ENCODE data around the gene DUSP1.
A peak's percentile ranks its signal among the peaks of the same experiment; 100 is the strongest.
"Not testable (repeated sequence)": the region's sequence is repeated elsewhere in the genome, so short reads cannot be mapped to it uniquely, and the experiment has no call there.

Gene DUSP1, protein sequence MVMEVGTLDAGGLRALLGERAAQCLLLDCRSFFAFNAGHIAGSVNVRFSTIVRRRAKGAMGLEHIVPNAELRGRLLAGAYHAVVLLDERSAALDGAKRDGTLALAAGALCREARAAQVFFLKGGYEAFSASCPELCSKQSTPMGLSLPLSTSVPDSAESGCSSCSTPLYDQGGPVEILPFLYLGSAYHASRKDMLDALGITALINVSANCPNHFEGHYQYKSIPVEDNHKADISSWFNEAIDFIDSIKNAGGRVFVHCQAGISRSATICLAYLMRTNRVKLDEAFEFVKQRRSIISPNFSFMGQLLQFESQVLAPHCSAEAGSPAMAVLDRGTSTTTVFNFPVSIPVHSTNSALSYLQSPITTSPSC

DNA sequence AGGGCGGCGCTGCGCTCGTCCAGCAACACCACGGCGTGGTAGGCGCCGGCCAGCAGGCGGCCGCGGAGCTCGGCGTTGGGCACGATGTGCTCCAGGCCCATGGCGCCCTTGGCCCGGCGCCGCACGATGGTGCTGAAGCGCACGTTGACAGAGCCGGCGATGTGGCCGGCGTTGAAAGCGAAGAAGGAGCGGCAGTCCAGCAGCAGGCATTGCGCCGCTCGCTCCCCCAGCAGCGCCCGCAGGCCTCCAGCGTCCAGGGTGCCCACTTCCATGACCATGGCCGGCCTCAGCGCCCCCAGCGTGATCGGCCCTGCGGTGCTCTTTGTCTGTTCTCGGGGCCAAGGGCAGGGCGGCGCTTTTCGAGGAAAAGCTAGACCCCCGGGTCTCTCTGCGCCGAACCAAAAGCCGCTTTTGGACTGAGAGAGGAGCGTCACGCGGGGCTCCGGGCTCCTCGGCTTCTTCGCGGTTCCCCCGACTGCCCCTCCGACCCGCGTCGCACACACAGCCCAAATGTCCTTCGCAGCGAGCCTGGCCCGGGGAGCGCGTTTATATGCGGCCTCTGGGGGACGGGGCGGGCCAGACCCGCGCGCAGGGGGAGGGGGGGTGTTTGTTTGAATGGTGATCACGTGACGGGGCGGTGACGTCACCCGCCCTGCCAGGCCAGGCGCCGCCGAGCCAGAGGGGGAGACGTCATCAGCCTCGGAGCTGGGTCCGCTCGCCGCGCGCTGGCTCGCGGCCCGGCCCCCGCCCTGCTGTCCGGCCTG, at the start of gene DUSP1:
DUSP1 (minus strand) TSS at position 521 of the 764 bp plus-strand sequence; CDS start at position 278, 243 bp downstream.
- peak; percentile 96 to 97 for DNase-seq (ENCODE audit: low read depth in 1 of 2, low spot score in 1 of 2)

DNA sequence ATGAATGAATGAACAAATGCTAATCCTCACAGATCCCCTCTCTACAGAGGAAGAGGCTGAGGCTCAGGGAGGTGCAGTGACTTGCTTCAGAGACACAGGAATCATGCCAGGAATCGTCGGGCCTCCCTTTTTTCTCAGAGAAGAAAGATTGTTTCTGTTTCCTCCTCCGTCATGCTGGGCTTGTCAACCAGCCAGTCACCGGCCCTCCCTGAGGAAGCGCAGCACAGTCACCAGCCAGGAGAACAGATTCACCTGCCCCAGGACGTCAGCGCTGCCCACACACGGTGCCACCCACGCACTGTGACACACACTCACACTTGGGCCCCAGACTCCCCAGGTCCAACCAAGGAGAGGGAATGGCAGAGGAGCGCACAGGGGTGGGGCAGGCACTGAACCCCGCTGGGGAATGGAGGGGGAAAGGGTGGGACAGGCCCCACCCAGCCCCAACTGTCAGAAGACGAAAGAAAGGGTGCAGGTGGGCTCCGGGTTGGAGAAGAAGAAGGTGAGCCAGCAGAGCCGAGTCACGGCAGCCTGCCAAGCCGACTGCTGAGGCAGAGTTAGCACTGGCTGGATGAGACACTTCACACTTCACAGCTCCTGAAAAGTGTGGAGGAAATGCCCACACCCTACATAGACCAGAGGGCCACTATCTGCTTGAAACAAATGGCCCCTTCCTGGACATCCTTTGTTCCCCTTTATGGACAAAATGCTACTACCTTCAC, 49.2 kb upstream of the DUSP1 start:
- no peak for DNase-seq (ENCODE audit: low read depth in 1 of 2, low spot score in 1 of 2)

DNA sequence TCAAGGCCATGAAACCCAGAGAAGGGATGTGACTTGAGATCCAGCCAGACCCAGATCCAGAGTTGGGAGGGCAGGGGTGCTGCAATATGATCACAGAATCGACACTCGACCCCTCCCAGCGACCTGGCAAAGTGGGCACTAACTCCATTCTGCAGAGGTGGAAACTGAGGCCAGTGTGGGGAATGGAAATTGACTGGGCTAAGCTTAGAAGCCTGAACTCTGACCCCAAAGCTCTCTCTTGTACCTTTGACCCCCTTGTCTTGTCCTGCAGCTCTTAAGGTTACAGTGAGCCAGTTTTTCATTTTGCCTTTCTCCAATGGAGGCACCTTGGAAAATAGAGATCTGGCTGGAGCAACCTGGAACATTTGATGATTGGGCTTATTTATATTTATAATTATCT, 48.6 kb upstream of the DUSP1 start:
- DNase-seq (ENCODE audit: low read depth in 1 of 2, low spot score in 1 of 2), result no peak

DNA sequence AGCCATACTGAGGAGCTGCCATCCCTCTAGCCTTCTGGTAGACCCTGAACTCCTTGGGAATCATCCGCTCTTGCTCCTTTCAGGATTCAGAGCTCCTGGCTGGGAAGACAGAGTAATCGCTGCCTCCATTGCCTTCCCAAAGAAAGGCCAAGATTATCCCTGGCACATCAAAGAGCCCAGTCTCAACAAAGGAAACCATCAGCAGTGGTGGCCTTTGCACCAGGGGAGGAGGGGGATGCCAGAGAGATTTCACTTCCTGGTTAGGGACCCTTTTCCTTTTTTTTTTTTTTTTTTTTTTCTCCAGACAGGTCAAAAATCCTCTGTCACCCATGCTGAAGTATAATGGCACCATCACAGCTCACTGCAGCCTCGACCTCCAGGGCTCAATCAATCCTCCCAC, 47.1 kb upstream of the DUSP1 start:
- no peak for DNase-seq (ENCODE audit: low read depth in 1 of 2, low spot score in 1 of 2)

DNA sequence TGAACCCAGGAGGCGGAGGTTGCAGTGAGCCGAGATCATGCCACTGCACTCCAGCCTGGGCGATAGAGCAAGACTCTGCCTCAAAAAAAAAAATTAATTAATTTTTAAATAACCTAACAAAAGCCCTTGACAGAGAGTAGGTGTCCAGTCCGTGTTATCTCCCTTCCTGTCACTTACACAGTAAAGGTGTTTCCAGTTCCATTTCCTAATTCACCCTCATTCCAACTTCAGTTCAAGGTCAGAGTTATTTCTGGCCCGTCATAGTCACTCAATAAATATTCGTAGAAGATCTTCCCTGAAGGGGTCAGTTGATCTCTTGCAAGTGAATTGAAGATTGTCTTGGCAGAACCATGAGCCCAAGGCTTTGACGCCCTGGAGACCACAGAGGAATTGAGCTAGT, 46.7 kb upstream of the DUSP1 start:
- no peak for DNase-seq (ENCODE audit: low read depth in 1 of 2, low spot score in 1 of 2)

DNA sequence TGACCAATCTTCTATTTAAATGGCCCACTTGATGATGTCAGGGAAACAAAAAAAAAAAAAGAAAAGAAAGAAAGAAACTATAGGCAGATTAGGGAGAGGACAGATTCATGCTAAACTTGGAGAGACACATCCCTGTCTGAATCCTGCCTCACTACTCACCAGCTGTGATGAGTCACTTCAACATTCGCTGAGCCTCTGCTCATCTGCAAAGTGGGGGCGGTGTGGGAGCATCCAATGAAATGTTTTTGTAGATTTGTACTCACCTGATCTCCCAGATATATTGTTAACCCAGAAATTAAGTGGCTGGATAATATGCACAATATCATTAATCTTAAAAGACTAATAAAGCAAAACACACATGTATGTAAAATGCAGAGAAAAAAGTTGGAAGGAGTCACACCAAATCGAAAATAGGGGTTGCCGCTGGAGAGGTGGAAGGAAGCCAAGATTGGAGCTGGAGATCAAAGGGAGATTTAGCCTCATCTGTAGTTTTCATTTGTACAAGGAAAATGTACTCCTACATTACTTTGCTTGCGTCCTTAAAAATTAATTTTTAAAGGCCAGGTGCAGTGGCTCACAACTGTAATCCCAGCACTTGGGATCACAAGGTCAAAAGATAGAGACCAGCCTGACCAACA, 46.0 kb upstream of the DUSP1 start:
- no peak for DNase-seq (ENCODE audit: low read depth in 1 of 2, low spot score in 1 of 2)

DNA sequence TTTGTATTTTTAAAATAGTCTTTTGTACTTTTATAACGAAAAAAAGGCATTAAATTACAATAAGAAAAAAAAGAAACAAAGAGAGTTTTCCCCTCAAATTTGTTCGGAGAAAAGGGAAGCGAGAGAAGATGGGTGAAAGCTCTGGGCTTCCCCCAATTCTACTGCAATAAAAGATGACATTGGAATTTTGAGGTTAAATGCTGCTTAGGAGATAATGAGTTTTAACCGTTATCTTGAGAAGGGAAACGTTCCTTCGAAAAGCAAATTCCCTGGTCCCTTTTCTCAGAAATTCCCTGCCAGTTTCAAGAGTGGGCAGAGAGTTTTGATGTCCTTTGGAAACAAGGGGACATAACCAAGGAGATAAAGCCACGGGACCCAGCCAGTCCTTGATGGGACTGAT, 44.6 kb upstream of the DUSP1 start:
- DNase-seq (ENCODE audit: low read depth in 1 of 2, low spot score in 1 of 2), result no peak

DNA sequence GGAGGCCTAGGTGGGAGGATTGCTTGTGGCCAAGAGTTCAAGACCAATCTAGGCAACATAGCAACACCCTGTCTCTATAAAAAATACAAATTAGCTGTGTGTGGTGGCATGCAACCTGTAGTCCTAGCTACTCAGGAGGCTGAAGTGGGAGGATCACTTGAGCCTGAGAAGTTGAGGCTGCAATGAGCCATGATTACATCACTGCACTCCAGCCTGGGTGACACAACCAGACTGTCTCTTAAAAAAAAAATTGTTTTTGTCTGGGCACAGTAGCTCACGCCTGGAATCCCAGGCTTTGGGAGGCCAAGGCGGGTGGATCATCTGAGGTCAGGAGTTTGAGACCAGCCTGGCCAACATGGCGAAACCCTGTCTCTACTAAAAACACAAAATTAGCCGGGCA, 40.0 kb upstream of the DUSP1 start:
- DNase-seq (ENCODE audit: low read depth in 1 of 2, low spot score in 1 of 2), result not testable (repeated sequence)

DNA sequence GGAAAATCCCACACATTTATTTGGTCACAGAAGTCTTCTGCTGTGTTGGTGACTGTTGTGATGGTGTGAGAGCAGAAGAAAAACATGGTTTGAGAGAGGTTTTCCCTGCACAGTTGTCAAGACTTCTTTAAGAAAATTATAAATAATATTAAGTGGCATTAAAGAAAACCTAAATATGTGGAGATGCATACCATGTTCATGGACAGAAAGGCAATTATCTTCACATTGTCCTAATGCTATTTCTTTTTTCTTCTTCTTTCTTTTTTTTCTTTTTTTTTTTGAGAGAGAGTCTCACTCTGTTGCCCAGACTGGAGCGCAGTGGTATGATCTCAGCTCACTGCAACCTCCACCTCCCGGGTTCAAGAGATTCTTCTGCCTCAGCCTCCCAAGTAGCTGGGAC, 38.8 kb upstream of the DUSP1 start:
- no peak for DNase-seq (ENCODE audit: low read depth in 1 of 2, low spot score in 1 of 2)

DNA sequence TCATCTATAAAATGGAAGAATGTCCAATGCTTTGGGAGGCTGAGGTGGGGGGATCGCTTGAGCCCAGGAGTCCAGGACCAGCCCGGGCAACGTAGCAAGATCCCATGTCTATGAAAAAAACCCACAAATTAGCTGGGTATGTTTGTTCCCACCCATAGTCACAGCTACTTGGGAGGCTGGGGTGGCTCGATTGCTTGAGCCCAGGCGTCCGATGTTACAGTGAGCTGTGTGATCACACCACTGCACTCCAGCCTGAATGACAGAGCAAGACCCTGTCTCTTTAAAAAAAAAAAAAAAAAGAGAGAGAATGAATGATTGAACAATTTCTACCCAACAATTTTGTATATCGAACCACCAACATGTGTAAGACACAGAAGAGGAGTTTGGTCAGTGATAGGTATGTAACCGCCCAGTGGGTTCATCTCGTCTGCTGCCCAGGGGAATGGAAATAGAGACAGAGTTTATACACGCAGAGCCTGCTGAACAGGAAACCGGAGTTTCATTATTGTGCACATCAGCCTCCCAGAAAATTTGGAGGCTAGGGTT, 36.8 kb upstream of the DUSP1 start:
- DNase-seq (ENCODE audit: low read depth in 1 of 2, low spot score in 1 of 2), result no peak

DNA sequence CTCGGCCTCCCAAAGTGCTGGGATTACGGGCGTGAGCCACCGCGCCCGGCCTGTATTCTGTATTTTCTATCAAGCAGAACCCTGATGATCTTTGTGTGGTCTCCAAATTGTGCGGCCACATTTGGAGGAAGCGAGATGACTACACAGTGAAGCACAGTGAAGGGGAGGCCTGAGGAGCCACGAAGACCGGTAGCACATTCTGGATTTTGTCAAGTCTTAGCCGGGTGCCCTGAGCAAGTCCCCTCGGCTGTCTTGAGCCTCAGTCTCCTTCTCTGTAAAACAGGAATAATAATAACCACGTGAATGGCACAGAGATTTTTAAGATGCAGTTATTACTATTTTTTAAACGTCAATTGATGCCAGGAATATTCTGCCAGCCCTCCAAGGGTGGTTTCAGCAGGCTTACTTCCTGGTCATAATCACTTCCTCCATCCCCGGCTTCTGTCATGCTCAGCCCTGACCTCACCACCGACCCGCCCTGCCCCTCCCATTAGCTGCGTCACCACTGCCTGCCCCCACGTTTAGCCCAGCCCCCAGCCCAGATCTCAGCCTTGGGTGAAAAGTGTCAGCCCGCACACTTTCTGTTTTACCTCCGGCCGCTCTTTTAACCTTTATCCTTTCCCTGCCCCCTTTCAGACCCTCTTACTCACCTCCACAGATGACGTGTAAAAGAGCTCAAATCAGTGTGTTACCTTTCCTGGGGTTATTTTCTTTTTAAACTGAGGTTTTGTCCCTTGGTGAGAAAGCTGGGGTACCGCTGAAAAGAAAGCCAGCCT, 36.1 kb upstream of the DUSP1 start:
- peak; percentile 67 to 70 for DNase-seq (ENCODE audit: low read depth in 1 of 2, low spot score in 1 of 2)

DNA sequence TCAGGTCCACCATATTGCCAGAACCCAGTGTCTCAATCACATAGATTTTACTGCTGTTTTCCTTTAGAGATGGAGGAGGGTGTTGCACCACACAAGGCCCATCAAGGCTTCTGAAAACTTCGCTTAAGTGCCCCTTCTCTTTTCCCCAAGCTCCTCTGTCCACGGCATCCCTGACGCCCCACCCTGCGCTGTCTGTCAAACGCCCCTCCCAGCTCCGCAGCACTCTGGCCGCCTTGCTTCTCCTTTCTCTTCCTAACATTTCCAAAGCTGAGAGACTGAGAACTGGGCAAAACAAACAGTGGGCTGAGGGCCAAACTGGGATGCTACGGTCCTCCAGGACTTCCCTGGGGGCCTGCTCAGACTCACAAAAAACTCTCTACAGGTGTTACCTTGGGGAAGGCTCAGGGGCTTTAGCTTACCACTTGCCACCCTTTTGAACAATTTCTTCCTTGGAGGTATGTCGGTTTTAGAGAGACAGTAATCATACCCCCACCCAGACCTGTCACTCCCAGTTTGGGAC, 34.8 kb upstream of the DUSP1 start:
- DNase-seq (ENCODE audit: low read depth in 1 of 2, low spot score in 1 of 2), result no peak

DNA sequence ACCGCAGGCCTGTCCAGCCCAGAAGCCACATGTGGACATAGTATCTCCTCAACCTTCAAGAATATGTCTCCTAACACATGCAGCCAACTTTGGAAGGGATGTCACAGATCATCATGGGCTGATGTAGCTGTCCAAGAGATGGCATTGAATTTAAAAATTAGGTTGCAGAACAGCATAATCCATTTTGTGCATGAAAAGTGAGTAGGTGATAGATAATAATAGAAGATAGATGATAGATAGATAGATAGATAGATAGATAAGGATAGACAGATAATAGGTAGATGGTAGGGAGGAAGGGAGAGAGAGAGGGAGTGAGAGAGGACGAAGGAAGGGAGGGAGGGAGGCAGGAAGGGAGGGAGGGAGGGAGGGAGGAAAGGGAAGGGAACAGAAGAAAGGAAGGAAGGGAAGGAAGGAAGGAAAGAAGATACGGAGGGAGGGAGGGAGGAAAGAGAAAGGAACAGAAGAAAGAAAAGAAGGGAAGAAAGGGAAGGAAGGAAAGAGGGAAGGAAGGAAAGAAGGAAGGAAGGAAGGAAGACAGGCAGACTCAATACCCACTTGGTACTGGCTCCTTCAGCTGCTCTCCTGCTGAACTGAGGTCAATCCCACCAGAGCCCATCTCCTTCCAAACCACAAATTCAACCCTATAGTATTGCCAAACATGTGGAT, 34.2 kb upstream of the DUSP1 start:
- DNase-seq (ENCODE audit: low read depth in 1 of 2, low spot score in 1 of 2), result no peak

DNA sequence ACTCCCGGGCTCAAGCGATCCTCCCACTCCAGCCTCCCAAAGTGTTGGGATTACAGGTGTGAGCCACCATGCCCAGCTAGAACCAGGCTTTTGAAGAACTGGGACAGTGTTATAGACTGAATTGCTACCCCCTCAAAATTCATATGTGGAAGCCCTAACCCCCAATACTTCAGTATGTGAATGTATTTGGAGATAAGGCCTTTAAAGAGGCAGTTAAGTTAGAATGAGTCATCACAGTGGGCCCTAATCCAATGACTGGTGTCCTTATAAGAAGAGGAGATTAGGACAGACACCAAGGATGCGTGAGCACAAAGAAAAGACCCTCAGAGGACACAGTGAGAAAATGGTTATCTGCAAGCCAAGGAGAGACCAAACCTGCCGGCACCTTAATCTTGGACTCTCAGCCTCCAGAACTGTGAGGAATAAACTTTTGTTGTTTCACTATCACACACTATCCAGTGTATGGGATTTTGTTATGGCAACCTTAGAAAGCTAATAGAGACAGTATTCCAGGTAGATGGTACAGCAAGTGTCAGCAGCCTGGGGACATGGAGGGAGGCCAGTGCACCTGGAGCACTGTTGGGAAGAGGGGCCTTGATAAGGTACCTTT, 31.7 kb upstream of the DUSP1 start:
- no peak for DNase-seq (ENCODE audit: low read depth in 1 of 2, low spot score in 1 of 2)

DNA sequence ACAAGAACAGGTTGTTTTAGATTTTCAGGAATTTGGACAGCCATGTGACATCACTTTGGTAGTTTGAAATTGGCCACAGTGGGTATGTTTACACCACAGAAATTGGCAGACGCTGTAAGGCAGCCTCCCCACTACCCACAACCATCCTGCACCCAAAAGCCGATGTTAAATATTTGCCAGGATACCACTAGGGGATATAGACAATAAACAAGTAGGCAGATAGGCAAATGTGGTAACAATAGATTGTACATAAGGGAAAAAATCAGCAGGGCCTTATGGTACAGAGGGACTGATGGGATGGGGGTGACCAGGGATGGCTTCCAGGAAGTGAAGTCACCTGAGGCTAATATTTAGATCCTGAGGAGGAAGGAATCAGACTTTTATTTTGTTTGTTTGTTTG, 31.1 kb upstream of the DUSP1 start:
- no peak for DNase-seq (ENCODE audit: low read depth in 1 of 2, low spot score in 1 of 2)

DNA sequence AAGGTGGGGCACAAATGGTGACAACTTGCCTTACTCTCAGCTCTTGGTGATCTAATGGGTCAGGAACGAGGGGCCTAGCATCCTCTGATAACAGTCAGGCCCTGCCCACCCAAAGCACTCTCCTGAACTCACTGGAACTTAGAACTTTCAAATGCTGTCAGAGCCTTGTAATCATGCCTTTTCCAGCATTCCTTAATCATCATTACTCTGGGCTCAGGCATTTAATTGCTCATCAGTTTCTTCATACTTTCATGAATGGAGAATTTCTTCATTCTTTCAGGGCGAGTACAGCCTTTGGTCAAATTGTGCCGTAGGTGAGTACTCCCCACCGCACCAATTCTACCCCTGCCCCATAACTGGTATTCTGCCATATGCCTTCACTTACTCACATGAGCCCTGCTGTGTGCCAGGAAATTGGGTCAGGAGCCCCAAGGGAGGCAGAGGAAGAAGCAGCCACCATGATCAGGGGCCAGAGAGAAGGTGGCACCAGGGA, 30.2 kb upstream of the DUSP1 start:
- no peak for DNase-seq (ENCODE audit: low read depth in 1 of 2, low spot score in 1 of 2)

DNA sequence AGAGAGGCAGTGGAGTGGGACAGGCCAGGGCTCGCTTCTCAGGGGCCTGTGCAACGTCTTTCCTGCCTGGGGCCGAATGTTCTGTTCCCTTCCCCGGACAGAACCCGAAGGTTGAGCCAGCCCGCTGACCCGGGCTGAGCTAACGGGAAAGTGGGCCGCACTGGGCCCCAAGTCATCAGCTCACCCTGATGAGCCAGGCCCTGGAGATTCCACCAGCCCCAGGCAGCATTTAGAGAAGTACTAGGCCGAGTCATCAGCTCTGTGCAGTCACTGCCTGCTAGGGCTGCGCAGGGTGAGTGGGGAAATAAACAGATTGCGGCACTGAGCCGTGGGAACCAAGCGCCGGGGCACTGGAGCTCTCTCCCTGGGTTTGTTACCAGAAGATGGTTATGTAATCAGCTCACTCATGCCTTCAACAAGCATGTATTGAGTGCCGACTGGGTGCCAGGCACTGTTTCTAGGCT, 29.1 kb upstream of the DUSP1 start:
- DNase-seq (ENCODE audit: low read depth in 1 of 2, low spot score in 1 of 2), result no peak

DNA sequence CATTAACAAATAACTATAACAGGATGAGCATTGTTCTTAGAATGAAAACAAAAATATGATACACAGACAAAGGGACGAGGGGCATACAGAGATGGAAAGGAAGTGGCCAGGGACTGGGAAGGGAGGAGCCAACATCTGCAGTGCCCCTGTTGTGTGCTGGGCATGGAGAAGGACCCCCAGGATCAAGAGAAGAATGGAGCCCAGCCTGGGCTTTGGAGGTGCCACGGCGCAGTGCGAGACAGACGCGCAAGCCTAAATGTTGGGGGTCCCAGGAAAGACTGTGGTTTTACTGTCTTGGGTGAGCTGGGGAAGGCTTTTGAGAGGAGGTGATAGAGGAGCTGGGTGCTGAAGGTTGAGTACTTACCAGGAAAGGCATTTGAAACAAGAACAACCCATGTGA, 28.4 kb upstream of the DUSP1 start:
- no peak for DNase-seq (ENCODE audit: low read depth in 1 of 2, low spot score in 1 of 2)

All from activated T-helper 1 cell treated with anti-CD3 and anti-CD28 coated beads, Interleukin-2, amount 50 U/mL, for 16 hours (primary cell).